Activated T-cell treated with anti-CD3 and anti-CD28 coated beads for 1 hour (primary cell): ENCODE data around the gene SAMD4A.

Experiments
- DNase-seq: peaks from one replicate; pipeline ENCODE4 v3.0.0-alpha.2; 2020; ENCODE audit warnings: low read depth

SAMD4A gene

DNA sequence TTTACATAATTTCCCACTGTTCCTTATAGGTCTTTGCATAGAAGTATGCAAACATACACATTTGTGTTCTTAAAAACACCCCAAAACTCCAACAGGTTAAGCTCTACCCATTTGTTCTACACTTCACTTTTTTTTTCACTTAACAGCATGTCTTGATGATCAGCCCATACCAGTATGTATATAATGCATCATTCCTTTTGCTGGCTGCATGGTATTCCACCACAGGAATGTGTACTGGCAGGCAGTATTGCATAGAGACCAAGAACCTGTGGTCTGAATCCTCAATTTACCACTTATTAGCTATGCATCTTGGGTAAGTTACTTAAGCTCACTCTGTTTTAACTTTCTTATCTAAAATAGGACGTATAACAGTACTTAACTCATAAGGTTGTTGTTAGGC lies 65.5 kb downstream of the SAMD4A start:
- no peak for DNase-seq

DNA sequence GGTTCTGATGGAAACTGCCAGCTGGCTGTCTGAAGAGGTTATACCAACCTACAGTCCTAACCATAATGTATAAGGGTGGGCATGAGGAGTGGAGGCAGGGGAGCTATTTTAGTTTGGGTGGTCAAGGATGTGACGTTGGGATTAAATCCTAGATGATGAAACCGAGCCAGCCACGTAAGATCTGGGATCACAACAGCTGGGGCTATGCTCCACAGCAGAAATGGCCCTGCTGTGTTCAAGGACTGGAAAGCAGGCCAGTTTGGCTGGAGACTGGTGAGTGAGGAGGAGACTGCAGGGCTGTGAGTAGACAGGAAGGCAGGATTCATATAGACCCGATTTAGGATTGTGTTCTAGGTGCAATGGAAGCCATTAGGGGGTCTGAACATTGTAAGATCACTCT lies 66.1 kb downstream of the SAMD4A start:
- no peak for DNase-seq

DNA sequence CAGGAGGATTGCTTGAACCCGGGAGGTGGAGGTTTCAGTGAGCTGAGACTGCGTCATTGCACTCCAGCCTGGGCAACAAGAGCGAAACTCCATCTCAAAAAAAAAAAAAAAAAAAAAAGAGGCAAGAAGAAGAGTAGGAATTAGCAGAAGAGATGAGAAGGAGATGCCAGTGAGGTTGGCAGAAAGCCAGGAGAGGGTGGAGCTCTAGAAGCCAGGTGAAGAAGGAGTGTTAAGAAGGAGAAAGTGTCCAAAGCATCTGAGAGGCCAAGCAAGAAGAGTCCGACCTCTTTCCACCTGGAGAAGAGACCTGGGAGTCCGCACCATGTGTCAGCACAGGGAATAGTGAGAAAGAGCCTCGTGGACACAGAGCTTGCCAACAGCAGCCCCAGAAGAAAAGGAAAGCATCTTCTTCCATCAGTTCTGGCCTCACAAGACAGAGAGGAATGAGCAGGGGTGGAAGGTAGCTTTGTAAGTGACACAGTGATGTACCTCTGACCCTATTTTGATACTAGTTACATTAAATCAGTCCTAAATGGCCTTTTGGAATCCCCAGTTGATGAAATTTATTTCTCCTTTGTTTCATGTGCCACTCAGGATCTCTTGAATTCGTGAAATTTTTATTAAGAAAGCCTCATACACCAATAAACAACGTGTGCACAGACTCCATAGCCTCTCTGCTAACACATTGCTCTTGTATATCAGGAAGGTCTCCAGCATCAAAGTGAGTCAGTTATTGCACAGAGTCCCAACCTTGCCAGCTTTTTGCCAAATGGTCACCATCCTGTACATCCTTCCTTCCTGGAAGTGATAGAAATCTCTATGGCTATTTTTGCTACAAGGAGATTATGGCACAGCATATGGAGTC lies 70.6 kb downstream of the SAMD4A start:
- no peak for DNase-seq

DNA sequence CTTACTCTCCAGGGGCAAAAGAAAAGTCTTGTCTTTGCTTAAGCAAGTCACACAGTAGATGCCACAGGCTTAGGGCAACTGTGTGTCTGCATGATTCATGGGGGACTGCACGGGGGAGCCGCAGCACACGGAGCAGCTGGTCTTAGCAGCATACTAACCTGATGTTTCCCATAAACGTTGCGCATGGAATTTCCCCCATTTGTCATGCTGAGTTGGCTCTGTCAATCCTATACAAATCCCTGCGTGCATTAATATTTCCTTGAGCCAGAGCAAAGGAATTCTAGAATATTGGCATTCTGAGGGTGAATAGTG lies 71.2 kb downstream of the SAMD4A start:
- DNase-seq, result no peak

DNA sequence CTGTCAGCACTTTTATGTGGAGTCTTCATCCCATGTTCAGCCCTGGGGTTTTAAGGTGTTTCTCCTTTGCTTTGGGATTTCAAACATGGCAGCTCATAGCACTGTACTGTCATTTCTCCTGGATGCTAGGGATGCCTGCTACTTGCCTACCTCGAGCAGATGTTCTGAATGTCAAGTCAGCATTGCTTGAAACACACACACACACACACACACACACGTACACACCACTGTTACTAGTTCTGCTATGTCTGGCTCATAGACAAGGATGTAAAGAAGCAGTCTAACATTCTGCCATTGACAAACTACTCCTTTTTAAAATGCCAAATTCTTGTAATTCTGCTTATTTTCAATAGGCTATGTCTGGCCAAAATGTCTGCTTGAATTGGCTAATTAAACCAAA lies 72.7 kb downstream of the SAMD4A start:
- no peak for DNase-seq

DNA sequence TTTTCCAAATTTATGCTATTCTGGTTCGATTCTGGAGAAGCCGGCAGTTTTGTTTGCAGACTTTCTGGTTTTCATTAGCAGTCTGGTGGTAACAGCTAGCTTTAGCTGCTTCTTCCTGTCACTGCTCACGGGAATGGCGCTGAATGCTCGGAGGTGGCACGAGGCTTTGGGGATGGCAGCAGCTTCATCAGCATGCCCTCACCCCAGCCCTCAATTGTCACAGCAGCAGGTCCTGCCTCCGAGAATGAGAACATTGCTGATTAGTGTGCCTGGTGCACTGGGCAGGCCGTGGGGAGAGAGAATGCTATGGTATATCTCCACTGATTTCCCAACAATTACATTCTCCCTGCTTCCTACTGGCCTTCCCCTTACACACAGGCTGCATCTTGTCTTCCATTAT lies 73.6 kb downstream of the SAMD4A start:
- no peak for DNase-seq

DNA sequence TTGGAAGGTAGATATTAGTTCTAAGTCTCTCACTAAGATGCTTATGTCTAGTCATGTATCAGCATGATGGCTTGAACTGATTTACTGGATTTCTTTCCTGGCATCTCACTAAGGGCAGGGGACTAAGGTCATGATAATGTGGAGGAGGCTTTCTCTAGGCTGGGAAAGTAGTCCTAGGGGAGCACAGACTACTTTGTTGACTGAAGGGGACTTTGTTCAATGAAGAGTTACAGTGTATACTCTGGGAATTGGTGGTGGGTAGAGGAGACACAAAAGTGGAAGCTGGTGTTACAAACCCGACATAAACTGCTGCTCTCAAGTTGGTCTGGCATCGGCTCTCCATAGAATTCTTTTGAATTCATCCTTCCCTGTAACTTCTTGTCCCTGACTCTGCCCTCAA lies 75.2 kb downstream of the SAMD4A start:
- no peak for DNase-seq

DNA sequence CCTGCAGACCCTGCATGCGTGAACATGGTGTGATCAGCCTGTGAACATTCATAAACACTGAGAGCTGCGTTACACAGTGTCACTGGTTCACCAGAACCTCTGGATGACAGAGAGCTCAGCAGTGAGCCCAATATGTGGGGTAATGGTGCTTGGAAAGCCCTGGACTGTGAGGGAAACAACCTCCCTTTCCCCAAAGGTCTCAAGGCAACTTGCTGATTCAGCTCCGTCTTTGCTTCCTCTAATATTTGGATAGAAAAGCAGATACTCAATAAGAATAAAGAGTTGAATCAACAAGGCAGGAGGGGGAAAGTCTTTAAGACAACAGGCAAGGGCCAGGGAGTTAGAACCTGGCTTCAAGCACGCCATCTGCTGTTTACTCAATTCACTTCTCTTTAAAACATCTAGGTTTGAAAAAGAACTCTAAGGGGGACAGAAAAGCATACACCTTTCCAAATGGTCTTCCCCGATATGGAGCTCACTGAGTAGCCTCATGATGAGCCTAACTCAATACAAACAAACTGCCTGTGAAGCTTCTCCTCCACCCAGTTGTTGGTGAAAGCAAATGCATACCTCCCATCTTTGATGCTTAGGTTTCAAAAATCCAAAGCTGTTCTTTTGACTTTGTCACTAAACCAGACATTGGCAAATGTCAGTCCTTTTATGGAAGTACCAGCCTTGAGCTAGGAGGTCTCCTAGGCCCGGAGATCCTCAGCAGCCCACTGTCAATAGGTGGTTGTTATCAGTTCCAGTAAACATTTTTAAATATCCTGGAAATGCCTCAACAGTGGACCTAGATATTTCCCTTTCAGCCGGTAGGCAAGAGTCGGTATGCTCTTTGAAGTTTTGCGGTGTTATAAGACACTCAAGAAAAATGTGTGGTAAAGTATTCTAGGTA lies 76.1 kb downstream of the SAMD4A start:
- DNase-seq, result no peak

DNA sequence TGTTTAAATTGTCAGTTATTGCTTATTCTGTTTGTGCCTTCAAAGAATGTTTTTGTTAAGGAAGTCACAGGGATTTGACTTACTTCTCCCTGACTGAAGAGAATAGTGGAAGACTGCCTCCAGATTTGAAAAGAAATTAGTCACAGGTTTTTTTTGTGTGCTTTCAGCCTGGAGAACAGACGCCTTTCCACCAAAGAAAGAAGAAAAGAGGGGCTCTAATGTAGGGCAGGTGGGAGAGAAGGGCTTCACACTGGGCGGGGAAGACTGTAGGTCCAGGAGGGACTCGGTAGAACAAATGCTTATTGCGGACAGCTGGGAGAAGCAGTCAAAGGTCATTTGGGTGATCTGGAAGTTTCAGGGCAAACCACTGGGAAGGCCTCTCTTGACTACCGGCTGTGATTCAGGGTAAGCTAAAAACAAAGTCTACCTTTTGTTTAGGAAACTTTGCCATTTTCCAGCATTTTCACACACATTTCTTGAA lies 76.8 kb downstream of the SAMD4A start:
- DNase-seq, result no peak

DNA sequence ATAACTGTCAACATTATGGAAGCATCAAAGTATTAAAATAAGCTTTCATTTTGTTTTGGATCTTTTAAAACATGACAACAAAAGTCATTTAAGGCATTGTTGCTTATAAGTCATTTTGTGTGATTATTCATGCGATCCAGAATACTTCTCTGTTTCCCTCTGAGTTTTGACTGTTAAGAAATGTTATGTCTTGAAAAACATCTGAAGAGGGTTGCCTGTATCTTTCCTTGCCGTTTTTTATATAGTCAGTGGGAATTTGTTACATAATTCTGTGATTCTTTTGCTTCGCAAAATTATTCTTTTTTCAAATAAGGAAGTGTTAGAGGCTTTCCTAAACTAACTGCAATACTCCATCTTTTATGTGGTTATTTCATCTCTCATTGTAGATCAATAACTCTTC lies 78.7 kb downstream of the SAMD4A start:
- DNase-seq, result no peak

DNA sequence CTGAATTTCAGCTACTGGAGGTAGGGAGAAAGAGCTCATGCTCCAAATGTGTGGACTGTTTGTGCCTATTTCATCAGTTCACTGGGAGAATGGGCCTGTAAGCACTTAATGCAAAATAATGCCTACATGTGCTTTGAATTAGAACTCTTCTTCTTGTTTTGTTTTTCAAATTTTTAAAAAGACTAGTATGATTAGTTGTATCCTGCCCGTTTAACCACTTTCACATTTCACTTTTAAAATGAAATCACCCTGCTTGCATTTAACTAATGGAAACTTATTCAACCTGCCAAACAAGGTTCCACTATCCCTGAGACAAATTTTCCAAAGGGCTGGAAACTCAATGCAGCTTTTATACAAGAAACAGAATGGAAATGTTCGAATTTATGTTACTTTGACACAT lies 79.7 kb downstream of the SAMD4A start:
- no peak for DNase-seq

DNA sequence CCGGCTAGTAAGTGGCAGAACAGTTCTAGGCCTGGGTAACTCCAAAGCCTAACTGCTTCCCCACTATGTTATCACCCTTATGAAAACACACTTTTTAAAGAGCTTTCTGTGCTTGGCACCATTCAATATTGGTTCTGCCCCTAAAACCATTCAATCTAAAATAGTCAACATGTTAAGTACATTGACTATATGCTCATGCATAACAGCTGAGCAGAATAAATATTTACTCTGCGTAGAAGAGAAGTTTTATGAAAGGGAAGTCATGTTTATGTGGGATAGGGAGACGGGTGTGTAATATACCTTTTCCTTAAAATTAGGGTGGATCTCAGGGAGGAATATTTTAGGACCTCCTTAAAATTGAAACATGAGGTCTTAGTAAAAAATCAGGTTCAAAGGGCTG lies 80.5 kb downstream of the SAMD4A start:
- DNase-seq, result no peak

DNA sequence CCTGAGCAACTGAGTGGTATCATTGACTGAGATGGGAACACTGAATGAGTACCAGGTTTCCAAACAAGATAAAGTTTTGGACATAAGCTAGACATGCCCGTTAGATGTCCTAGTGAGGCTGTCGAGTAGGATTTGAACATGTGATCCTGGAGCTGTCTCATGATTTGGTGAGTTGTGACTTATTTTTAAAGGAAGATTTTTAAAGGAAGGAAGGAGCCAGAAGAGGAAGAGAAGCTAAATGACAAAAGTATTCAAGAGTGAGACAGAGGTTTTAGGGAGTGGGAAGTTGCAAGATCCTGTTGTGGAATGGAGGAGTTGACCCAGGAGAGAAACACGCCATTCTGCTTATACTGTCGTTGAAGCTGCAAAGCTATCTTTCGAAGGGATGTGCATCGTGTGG lies 82.1 kb downstream of the SAMD4A start:
- DNase-seq, result no peak

DNA sequence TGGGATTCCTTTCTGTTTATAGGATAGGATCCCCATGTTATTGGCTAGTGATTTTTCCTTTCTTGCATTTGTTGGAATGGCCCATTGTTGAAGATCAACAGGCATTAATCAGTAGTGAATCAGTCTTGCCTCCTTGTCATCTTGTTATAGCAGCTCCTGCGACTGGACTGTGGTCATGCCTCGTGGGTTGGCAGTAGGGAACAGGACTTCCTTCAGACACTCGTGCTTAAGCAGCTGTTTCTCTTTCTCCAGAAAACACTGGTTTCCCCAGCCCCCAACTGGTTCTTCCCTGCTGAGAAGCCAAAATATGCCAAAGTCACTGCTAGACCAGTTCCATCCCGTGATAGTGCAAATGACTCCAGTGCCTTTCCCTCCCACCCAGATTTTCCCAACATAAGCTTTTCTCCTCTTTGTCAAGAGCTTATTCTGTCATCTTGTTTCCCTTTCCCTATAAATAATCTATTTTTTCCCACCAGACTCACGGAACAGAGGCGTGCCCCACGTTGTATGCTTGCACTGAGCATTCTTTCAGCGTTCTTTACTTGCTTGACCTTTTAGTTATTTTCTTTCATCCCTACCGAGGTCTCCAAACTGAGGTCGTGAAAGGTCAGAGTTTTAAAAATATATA lies 83.5 kb downstream of the SAMD4A start:
- no peak for DNase-seq

DNA sequence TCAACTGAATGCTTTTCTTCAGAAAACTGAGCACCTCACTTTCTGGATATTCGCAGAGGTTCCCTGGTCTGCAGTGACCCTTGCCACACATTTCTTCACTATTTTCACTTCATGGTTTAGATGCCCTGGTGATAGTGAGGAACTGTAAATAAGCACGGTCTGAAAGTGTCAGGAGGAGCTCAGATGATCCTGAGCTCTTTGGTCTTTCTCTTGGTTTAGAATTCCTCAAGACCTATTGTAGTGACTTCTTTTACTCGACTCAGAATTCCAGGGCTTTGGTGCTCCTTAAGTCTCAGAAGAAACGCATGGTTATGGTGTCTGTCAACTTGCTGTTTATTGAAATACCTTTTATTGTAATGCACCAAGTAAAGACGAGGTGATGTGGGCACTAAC lies 84.0 kb downstream of the SAMD4A start:
- no peak for DNase-seq

DNA sequence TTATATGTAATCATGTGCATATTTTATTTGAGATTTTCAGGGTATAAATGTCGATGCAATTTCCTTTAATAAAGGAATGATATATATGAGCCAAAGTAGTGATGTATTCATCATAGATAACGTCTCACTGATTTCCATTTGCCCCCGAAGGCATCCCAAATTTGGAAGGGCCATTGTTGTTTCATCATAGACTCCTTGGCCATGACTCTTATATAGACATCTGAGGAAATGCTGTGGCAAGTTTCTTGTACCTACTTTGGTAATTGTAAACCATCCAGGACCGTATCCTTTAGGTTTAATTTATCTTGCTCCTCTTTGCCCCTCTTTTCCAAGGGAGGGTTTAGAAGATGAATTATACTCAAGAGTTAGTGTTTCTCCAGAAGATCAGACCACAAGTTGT lies 84.7 kb downstream of the SAMD4A start:
- DNase-seq, result no peak

DNA sequence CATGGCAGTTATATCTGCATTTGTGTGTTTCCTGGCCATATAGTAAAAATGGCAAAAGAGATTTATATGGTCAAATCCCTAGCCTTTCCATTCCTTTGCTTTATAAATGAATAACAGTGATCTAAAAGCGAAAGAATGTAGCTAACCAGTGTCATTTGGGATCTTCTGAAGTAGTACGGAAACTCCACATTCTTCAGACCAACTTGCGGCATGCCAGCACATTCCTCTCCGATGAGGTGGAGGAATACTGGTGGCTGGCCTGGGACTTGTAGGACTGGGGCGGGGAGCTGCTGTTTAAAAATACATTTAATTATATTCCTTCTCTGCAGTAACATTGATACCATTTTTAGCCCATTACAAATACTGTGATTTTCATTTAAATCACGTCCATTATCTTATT lies 85.3 kb downstream of the SAMD4A start:
- DNase-seq, result no peak

DNA sequence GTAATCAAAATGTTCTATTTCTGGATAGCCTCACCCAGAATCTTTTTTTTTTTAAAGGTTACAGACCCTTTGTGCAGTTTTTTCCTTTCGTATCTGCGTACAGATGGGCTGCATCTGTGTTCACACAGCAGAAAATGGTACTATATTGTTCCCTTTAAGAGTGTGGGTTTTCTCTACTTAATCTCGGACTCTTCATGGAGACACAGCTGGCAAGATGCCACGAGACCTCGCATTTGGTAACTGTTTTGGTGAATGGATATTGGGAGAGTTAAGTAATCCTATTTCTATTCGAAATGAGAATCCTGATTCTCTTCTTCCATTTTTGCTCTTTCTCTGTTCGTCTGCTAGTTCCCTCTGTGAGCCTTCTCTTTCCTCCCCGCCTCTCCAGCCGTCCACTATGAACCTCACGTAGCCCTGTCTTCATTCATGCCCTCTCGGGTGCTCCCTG lies 85.7 kb downstream of the SAMD4A start:
- DNase-seq, result no peak

DNA sequence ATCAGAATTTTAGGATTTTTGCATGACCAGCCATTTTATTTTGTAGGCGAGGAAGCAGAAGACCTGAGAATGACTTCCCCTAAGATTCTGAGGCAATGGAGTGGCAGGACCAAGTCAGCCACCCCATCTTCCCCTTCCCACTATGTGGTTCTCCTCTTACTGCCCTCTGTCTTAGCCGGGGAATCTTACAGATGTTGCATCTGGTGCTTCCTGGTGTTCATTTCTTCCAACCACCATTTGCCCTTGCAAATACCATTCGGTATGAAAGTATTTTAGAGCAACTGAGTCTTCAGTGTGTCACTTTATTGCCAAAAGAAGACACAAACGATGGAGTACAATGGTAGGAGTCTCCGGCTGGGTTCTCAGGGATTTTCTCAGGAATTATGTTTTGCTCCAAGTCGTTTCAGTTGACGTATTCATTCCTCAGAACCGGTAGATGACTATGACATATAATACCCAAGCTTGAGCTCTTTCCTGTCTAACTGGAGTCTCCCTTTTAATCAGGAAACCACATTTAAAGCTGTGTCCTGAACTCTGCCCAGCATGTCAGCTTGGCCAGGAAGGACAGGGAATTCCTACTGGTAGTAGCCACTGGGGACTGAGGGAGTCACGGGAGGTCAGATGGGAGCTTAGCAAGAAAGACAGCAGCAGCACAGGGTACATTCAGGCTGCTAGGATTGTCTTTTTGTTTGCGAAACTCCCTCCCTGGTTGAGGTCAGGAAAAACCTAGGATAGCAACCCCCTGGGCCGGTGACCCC lies 87.0 kb downstream of the SAMD4A start:
- DNase-seq, result no peak

DNA sequence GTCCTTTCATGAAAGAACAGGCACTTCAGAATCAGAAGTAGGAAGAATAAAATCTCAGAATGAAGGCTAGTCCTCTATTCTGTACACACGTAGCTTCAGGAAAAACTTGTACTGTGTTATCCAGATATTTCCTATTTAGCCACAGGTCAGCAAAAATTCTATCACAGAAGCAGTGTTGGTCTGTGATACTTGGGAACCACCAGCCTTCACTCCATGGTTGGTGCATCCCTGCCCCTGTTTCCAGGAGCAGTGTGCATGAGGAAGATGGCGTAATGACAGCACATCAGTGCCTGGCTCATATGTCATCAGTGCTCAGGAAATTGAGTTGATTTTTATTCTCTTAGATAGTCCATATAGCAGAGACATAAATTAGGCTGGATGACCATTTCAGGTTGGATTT lies 87.7 kb downstream of the SAMD4A start:
- DNase-seq, result no peak

DNA sequence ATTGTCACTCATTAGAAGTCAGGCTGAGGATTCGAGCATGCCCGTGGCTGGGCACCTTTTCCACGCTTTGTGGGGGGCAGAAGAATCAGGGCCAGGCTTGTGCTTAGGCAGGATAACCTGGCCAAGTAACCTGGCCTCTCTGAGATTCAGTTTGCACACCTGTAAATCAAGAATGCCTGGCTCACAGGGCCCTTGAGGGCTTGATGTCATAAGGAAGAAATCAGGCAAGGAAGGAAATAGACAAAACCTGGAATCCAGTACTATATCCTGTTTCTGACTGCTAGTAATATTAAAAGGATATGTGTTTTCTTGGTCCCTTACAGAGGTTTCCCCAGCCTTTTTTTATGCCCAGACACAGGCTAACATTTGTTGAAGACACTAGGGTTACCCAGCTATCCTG lies 91.9 kb downstream of the SAMD4A start:
- no peak for DNase-seq

DNA sequence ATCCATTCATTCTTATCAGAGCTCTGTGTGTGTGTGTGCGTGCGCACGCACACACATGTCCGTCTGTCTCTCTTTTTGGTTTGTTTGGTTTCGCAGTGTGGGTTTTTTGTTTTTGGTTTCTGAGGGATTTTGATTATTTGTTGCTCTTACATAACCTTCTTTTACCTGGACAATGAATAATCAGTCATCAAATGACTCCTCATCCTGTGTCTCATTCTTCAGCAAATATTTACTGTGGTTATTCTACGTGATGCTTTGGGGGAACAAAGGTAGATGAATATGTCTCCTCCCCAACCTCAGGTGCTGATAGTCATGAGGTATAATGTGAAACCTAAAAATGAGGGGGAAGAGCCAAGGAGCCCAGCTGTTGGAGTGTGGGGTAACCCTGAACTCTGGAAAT lies 92.4 kb downstream of the SAMD4A start:
- DNase-seq, result no peak
